ENCODE measurements around the gene ARHGAP44.

The ARHGAP44 gene

GRCh38 chr17:12918142-12918541 is 128.8 kb downstream of the ARHGAP44 start:
- TF ChIP-seq, protein P1, sequence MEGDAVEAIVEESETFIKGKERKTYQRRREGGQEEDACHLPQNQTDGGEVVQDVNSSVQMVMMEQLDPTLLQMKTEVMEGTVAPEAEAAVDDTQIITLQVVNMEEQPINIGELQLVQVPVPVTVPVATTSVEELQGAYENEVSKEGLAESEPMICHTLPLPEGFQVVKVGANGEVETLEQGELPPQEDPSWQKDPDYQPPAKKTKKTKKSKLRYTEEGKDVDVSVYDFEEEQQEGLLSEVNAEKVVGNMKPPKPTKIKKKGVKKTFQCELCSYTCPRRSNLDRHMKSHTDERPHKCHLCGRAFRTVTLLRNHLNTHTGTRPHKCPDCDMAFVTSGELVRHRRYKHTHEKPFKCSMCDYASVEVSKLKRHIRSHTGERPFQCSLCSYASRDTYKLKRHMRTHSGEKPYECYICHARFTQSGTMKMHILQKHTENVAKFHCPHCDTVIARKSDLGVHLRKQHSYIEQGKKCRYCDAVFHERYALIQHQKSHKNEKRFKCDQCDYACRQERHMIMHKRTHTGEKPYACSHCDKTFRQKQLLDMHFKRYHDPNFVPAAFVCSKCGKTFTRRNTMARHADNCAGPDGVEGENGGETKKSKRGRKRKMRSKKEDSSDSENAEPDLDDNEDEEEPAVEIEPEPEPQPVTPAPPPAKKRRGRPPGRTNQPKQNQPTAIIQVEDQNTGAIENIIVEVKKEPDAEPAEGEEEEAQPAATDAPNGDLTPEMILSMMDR (IDR thresholded peaks at IDR 0.05; ENCODE audit: low read depth, low read length): no peak
- H3K4me3 ChIP-seq (ENCODE audit: low read depth, low read length): no peak overlapping the region
- H3K36me3 ChIP-seq: peaks cover 7% of the 10 kb centered on the region
- H3K9me3 ChIP-seq (ENCODE audit: severe bottlenecking): no peaks in the 10 kb centered on the region
- DNase-seq: no peak
- no peak overlapping the region for H3K27ac ChIP-seq
- no peaks in the 10 kb centered on the region for H3K27me3 ChIP-seq (ENCODE audit: insufficient read depth, low read depth, severe bottlenecking)

- H3K9me3 ChIP-seq (ENCODE audit: severe bottlenecking): no peaks in the 10 kb centered on the region
- no peak for DNase-seq
- TF ChIP-seq, protein P1 (IDR thresholded peaks at IDR 0.05; ENCODE audit: low read depth, low read length): no peak
- peaks cover 3% of the 10 kb centered on the region for H3K36me3 ChIP-seq
- H3K27ac ChIP-seq: no peak overlapping the region
- no peaks in the 10 kb centered on the region for H3K27me3 ChIP-seq (ENCODE audit: insufficient read depth, low read depth, severe bottlenecking)
- H3K4me3 ChIP-seq (ENCODE audit: low read depth, low read length): no peak overlapping the region
These were observed 132.8 kb downstream of the ARHGAP44 start for GRCh38 chr17:12922120-12922519.

GRCh38 chr17:12924614-12925013 is 135.3 kb downstream of the ARHGAP44 start:
- TF ChIP-seq, protein P1 (IDR thresholded peaks at IDR 0.05; ENCODE audit: low read depth, low read length): no peak
- Histone ChIP-seq H3K9me3 (ENCODE audit: severe bottlenecking) (no peaks in the 10 kb centered on the region), H3K4me3 (ENCODE audit: low read depth, low read length) (no peak overlapping the region), H3K27ac (no peak overlapping the region), H3K36me3 (peaks cover 7% of the 10 kb centered on the region), H3K27me3 (ENCODE audit: insufficient read depth, low read depth, severe bottlenecking) (no peaks in the 10 kb centered on the region)
- DNase-seq: no peak

DNA sequence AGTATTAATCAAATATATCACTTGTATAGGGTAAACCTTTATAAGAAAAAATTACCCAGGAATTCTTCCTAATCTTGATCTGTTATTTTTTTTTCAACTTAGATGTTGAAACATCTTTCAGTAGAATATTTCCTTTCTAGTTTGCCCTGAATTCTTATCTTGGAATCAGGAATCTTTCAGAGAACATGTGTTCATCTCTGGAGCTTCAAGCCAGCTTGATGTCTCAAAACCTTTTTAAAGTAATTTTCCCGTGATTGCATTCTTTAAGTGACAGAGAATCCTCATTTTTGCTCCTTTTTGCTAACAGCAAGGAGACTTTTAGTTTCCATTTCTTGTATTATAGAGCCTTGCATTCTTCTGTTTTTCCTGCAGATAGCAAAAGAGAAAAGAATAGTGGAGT is 137.7 kb downstream of the ARHGAP44 start:
- TF ChIP-seq, protein P1 (IDR thresholded peaks at IDR 0.05; ENCODE audit: low read depth, low read length): no peak
- Histone ChIP-seq H3K36me3 (peaks cover 6% of the 10 kb centered on the region), H3K27me3 (ENCODE audit: insufficient read depth, low read depth, severe bottlenecking) (no peaks in the 10 kb centered on the region), H3K27ac (no peak overlapping the region), H3K4me3 (ENCODE audit: low read depth, low read length) (no peak overlapping the region), H3K9me3 (ENCODE audit: severe bottlenecking) (no peaks in the 10 kb centered on the region)
- no peak for DNase-seq

- TF ChIP-seq, protein P1 (IDR thresholded peaks at IDR 0.05; ENCODE audit: low read depth, low read length): no peak
- no peaks in the 10 kb centered on the region for H3K27me3 ChIP-seq (ENCODE audit: insufficient read depth, low read depth, severe bottlenecking)
- no peaks in the 10 kb centered on the region for H3K9me3 ChIP-seq (ENCODE audit: severe bottlenecking)
- no peak overlapping the region for H3K4me3 ChIP-seq (ENCODE audit: low read depth, low read length)
- peaks cover 6% of the 10 kb centered on the region for H3K36me3 ChIP-seq
- DNase-seq: no peak
- H3K27ac ChIP-seq: no peak overlapping the region
These were observed 138.5 kb downstream of the ARHGAP44 start for GRCh38 chr17:12927541-12928425.

Measured in WERI-Rb-1 (cell line).